Measurements from ENCODE around the gene HOOK2.

HOOK2 gene

DNA sequence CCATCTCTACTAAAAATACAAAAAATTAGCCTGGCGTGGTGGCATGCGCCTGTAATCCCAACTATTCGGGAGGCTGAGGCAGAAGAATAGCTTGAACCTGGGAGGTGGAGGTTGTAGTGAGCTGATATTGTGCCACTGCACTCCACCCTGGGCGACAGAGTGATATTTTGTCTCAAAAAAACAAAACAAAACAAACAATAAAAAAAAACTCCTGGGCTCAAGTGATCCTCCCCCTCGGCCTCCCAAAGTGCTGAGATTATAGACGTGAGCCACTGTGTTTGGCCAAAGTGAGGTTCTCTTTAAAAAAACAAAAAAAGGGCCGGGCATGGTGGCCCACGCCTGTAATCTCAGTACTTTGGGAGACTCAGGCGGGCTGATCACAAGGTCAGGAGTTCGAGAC, 12.1 kb upstream of the HOOK2 start:
- TF ChIP-seq, protein P1, sequence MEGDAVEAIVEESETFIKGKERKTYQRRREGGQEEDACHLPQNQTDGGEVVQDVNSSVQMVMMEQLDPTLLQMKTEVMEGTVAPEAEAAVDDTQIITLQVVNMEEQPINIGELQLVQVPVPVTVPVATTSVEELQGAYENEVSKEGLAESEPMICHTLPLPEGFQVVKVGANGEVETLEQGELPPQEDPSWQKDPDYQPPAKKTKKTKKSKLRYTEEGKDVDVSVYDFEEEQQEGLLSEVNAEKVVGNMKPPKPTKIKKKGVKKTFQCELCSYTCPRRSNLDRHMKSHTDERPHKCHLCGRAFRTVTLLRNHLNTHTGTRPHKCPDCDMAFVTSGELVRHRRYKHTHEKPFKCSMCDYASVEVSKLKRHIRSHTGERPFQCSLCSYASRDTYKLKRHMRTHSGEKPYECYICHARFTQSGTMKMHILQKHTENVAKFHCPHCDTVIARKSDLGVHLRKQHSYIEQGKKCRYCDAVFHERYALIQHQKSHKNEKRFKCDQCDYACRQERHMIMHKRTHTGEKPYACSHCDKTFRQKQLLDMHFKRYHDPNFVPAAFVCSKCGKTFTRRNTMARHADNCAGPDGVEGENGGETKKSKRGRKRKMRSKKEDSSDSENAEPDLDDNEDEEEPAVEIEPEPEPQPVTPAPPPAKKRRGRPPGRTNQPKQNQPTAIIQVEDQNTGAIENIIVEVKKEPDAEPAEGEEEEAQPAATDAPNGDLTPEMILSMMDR (IDR thresholded peaks at IDR 0.05; ENCODE audit: low read depth, low read length), result no peak
- DNase-seq (ENCODE audit: extremely low read depth, low read depth), result no peak

DNA sequence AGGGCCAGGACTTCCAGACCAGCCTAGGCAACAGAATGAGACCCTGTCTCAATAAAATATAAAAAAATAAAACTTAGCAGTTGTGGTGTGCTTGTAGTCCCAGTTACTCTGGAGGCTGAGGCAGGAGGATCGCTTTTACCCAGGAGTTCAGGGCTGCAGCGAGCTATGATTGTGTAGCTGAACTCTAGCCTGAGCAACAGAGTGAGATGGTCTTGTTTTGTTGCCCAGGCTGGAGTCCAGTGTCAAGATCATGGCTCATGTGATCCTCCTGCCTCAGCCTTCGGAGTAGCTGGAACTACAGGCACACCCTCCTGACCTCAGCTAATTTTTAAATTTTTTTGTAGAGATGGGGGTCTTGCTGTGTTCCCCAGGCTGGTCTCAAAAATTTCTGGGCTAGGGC, 11.6 kb upstream of the HOOK2 start:
- TF ChIP-seq, protein P1 (IDR thresholded peaks at IDR 0.05; ENCODE audit: low read depth, low read length), result no peak
- no peak for DNase-seq (ENCODE audit: extremely low read depth, low read depth)

DNA sequence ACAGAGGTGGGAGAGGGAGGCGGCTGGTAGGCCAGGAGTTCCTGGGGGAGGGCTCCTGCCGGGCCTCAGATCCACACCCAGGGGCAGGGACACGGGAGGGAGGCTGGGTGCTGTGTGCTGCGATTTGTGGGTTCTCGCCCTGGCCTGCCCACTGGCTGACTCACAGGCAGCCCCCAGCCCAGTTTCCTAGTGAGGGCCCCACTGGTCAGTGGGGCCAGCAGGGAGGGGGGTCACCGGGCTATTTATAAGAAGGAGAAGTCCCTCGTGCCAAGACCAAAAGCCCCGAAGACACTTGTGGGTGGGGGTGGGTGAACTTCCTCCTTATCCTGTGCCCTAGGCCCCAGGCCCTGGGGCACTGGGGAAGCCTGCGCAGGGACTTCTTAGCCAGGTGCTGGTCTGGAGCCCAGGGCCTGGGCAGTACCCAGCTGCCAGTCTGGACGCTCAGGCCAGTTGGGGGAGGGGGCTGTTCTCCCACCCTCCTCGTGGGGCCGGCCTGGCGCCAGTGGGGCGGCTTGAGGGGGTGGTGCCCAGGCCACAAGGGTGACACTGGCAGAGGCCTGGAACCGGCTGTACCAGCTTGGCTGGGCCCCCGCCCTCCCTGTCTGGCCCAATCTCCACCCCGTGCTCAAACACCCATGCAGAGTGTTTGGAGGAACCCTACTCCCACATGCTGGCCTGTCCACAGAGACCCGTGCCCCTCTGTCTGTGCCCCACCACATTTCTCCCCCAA, 11.0 kb upstream of the HOOK2 start:
- DNase-seq (ENCODE audit: extremely low read depth, low read depth), result no peak
- TF ChIP-seq, protein P1 (IDR thresholded peaks at IDR 0.05; ENCODE audit: low read depth, low read length), result no peak

DNA sequence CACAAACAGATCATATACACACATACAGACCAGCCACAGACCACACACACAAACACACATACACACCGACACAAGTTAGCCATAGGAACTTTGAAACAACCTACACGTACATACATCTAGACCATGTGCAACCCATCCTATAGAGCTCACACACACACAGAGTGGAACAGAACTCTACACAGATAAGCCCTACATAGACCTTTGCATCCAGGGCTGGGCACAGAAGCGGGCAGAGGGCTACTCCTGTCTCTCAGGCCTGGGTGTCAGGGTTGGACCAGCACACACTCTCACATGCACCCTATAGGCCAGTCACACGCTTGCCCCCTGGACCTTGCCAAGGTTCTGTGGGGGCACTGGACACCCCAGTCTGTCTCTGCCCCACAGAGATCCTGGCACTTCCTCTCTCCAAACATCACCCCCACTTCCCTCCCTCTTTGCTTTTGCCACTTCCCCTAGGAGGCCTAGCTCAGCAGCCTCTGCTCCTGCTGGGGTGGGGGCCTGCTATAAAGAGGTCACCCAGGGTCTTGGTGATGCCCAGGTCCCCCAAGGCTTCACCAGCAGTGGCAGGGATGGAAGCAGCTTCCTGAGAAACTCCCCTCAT, 10.2 kb upstream of the HOOK2 start:
- DNase-seq (ENCODE audit: extremely low read depth, low read depth), result no peak
- TF ChIP-seq, protein P1 (IDR thresholded peaks at IDR 0.05; ENCODE audit: low read depth, low read length), result no peak

DNA sequence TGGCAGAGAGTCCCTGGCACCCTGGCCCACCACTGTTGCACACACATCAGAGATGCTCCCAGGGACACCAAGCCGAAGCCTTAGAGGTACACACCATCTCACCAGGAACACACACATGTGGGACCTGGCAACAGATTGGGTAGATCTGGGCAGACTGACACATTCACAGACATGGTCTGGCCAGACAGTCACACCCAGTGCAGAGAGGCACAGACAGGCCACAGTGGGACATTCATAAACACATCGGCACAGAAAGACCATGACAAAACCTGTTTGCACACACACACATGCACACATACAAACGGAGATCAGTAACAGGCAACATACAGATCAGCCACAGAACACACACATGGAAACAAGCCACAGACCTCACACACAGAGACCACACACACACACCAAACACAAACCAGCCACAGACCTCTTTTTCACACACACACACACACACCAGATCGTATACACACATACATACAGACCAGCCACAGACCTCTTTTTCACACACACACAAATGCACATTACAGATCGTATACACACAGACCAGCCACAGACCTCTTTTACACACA, 9.6 kb upstream of the HOOK2 start:
- TF ChIP-seq, protein P1 (IDR thresholded peaks at IDR 0.05; ENCODE audit: low read depth, low read length), result no peak
- no peak for DNase-seq (ENCODE audit: extremely low read depth, low read depth)

DNA sequence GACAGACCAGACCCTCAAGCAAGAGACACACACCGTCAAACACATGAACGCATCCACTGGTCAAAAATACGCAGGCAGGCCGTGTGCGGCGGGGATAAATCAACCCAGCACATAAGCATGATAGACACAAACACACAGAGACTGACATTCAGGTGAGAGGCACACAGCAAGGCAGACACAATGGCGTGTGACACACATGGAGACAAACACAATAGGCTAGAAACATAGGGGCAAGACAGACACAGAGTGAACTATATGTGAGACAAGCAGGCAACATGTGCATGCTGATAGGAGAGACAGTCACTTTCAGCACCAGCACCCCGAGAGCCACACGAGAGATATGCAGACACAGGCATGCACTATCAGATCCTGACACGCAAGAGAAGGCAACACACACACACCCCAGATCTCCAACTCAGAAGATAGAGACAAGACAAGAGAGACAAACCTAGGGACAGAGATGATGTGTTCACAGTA, 9.1 kb upstream of the HOOK2 start:
- TF ChIP-seq, protein P1 (IDR thresholded peaks at IDR 0.05; ENCODE audit: low read depth, low read length), result no peak
- no peak for DNase-seq (ENCODE audit: extremely low read depth, low read depth)

DNA sequence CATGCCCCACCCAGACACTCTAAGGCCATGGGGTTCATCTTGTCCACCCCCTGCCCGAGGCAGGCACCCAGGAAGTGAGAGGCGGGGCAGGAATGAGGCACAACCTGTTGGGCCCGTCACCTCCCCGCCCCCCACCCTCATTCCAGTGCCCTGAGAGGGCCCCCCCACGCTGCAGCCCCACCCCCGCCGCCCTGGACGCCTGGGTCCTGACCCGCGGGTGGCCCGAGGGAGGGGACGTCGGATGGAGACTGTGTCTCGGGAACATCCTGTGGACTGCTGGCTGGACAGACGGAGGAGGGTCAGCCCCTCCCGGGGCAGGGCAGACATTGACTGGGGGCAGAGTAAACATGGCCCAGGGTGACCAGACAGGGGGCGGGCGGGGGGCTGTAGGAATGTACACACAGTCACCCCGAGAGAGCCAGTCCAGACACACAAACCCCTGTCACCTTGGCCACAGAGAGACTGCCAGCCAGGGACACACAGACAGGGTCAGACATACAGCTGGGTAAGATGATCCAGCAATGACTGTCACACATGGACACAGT, 8.6 kb upstream of the HOOK2 start:
- TF ChIP-seq, protein P1 (IDR thresholded peaks at IDR 0.05; ENCODE audit: low read depth, low read length), result no peak
- DNase-seq (ENCODE audit: extremely low read depth, low read depth), result no peak

Measured in AG09319 (cell line).